Breast epithelium (tissue), 3 donors: Measurements from ENCODE around the gene HACD3.

Experiments used
- POLR2A ChIP-seq: fragments of 450-650 bp; IDR thresholded peaks from one replicate; pipeline ENCODE4 v1.6.1; 2016; ENCODE audit warnings: antibody characterized with exemption, mild to moderate bottlenecking, moderate library complexity
- TF ChIP-seq, protein P1 (sequence below), 3 donors: fragments of 450-650 bp; IDR thresholded peaks; one replicate each; pipeline ENCODE4 v1.5.1; 2016 to 2017; ENCODE audit warnings: antibody characterized with exemption in 3 of 3, mild to moderate bottlenecking in 3 of 3, moderate library complexity in 3 of 3

DNA sequence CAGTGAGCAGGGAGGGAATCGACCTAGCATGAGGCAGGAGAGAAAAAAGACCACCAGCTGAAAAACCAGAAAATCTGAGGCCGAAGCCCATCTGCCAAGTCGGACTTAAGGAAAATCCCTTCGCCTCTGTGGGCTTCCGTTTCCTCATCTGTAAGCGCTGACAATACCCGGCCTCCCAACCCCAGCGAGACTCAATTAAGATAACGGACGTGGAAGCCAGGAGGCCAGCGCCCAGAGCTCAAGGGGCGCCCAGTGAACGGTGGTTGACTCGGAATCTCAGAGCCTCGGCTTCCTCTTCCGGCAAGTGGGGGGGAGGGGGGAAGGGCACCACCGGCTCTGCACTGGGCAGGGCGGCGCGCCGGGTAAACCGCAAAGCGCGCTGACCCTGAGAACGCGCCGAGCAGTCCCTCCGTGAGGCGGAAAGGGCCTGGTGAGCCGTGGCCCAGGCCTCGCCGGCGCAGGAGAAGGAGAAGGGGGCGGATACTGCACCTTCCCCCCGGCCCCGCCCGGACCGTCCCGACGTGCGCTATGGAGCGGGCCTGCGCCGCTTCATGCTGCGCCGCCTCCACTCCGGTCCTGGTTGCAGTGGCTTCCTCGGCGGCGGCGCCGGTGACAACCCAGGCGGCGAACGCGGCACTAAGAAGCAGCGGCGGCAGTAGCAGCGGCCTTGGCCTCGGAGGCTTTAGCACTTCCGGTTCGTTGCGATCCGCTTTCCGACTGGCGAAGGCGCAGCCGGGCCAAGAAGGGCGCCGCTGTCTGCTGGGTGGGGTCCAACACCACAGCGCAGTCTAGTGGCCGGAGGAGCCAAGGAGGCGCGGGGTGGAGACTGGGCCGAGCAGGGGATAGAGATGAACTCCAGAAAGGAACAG lies 13.0 kb upstream of the HACD3 start, which contains the start of gene DPP8:
- TF ChIP-seq POLR2A: peak; percentile 64
- TF ChIP-seq, protein P1, sequence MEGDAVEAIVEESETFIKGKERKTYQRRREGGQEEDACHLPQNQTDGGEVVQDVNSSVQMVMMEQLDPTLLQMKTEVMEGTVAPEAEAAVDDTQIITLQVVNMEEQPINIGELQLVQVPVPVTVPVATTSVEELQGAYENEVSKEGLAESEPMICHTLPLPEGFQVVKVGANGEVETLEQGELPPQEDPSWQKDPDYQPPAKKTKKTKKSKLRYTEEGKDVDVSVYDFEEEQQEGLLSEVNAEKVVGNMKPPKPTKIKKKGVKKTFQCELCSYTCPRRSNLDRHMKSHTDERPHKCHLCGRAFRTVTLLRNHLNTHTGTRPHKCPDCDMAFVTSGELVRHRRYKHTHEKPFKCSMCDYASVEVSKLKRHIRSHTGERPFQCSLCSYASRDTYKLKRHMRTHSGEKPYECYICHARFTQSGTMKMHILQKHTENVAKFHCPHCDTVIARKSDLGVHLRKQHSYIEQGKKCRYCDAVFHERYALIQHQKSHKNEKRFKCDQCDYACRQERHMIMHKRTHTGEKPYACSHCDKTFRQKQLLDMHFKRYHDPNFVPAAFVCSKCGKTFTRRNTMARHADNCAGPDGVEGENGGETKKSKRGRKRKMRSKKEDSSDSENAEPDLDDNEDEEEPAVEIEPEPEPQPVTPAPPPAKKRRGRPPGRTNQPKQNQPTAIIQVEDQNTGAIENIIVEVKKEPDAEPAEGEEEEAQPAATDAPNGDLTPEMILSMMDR (IDR thresholded peaks at IDR 0.05): peak in 2 of 3 donors; percentile 50 to 52
